Coronary artery (tissue), 2 donors: ENCODE data around the gene EFCC1.

Experiments
- DNase-seq: peaks from one replicate; pipeline ENCODE4 v3.0.0-alpha.2; 2017; ENCODE audit warnings: low spot score
- H3K27ac ChIP-seq, 2 donors: fragments of 200-600 bp; sonication (generic); one replicate each; pipeline ENCODE4 v1.5.1; 2016 to 2019
- H3K4me3 ChIP-seq: fragments of 200-600 bp; sonication (generic); 2 replicates; pipeline ENCODE4 v1.5.1; 2016; ENCODE audit warnings: mild to moderate bottlenecking, moderate library complexity
- TF ChIP-seq, protein P1 (sequence below): fragments of 200-600 bp; sonication (generic); IDR thresholded peaks from one replicate; pipeline ENCODE4 v1.5.1; 2019; ENCODE audit warnings: antibody characterized with exemption

EFCC1 gene

GRCh38 chr3:129052675-129053074, 51.6 kb downstream of the EFCC1 start:
- no peak overlapping the region for H3K4me3 ChIP-seq
- DNase-seq: peak; percentile 74
- TF ChIP-seq, protein P1, sequence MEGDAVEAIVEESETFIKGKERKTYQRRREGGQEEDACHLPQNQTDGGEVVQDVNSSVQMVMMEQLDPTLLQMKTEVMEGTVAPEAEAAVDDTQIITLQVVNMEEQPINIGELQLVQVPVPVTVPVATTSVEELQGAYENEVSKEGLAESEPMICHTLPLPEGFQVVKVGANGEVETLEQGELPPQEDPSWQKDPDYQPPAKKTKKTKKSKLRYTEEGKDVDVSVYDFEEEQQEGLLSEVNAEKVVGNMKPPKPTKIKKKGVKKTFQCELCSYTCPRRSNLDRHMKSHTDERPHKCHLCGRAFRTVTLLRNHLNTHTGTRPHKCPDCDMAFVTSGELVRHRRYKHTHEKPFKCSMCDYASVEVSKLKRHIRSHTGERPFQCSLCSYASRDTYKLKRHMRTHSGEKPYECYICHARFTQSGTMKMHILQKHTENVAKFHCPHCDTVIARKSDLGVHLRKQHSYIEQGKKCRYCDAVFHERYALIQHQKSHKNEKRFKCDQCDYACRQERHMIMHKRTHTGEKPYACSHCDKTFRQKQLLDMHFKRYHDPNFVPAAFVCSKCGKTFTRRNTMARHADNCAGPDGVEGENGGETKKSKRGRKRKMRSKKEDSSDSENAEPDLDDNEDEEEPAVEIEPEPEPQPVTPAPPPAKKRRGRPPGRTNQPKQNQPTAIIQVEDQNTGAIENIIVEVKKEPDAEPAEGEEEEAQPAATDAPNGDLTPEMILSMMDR: no peak
- H3K27ac ChIP-seq: peak overlapping the region; percentile 47 to 87

GRCh38 chr3:129054605-129055104, 53.6 kb downstream of the EFCC1 start:
- H3K4me3 ChIP-seq: no peak overlapping the region
- no peak overlapping the region for H3K27ac ChIP-seq
- TF ChIP-seq, protein P1: no peak
- no peak for DNase-seq

GRCh38 chr3:129056451-129057173, 55.5 kb downstream of the EFCC1 start:
- Histone ChIP-seq H3K4me3 (no peak overlapping the region), H3K27ac (no peak overlapping the region)
- TF ChIP-seq, protein P1: no peak
- DNase-seq: no peak

- no peak for DNase-seq
- TF ChIP-seq, protein P1: no peak
- Histone ChIP-seq H3K27ac (no peak overlapping the region), H3K4me3 (no peak overlapping the region)
Observed at GRCh38 chr3:129057249-129057648, 56.1 kb downstream of the EFCC1 start.

GRCh38 chr3:129058441-129059200, 57.5 kb downstream of the EFCC1 start:
- DNase-seq: no peak
- no peak overlapping the region for H3K4me3 ChIP-seq
- TF ChIP-seq, protein P1: no peak
- H3K27ac ChIP-seq: peak overlapping the region; percentile 80 to 91

DNA sequence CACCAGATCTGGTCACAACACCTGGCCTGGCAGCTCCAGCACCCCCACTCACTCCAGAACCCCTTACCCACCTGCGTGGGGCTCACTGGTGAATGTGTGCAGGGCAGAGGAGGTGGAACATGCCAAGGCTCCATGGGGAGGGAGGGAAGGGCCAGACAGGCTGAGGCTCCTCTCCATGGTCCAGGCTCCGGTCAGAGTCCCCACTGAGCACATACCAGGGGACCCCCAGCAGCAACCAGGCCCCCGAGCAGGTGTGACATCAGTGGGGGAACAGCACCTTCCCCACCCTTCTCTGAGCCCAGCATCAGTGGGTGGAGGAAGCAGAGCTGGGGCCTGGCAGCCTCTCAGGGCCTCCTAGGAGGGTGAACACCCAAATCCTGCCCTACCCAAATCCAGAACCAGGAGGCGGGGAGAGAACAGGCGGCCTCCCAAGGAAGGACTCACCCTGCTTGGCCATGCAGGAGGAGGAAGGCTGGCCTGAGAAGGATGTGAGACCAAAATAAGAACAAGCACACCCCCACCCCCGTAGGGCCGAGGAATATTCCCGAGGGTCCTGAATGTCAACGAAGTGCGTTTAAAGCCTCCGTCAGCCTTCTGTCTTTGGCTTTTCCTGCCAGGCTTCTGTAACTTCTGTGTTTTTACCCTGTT, 58.3 kb downstream of the EFCC1 start:
- TF ChIP-seq, protein P1: no peak
- no peak overlapping the region for H3K4me3 ChIP-seq
- H3K27ac ChIP-seq: peak overlapping the region; percentile 80 to 91
- DNase-seq: no peak
